ENCODE results near the gene EPHA3. TPM values are rescaled to one million over a fixed set of nuclear protein-coding genes. Genes with fewer than 3 reads are reported as not detected.

EPHA3 gene
- total RNA-seq, 1 experiment from 2014 or later = not detected

GRCh38 chr3:89395996-89396395 lies 288.6 kb downstream of the EPHA3 start:
- Mint-ChIP-seq H3K4me3 (ENCODE audit: unreplicated experiment) (no peak overlapping the region), H3K36me3 (ENCODE audit: insufficient read depth, unreplicated experiment) (no peaks in the 10 kb centered on the region), H3K27me3 (ENCODE audit: insufficient read depth, unreplicated experiment) (peaks cover 23% of the 10 kb centered on the region), H3K9me3 (ENCODE audit: unreplicated experiment) (no peaks in the 10 kb centered on the region), H3K27ac (ENCODE audit: low read depth, unreplicated experiment) (no peak overlapping the region), H3K4me1 (ENCODE audit: insufficient read depth, unreplicated experiment) (no peaks in the 10 kb centered on the region)
- no peak for TF ChIP-seq CTCF (IDR thresholded peaks at IDR 0.05; ENCODE audit: unreplicated experiment)
- ChIA-PET POLR2A (no interaction called here), CTCF (interaction anchor here (1.0 kb wide), 1 partner anchor 254 kb away, joined by 3 read pairs; no protein-coding TSS in a partner anchor)
- intact Hi-C loops (cut with micrococcal nuclease) = no loop called here
- no peak for DNase-seq (ENCODE audit: unreplicated experiment)
- BruUV-seq (replicated peaks) = no TSS peak

GRCh38 chr3:89402051-89402450 lies 294.6 kb downstream of the EPHA3 start:
- BruUV-seq (replicated peaks) = no TSS peak
- DNase-seq (ENCODE audit: unreplicated experiment) = no peak
- intact Hi-C loops (cut with micrococcal nuclease) = loop anchor here (10.0 kb wide), 1 partner anchor 693 kb away; no protein-coding TSS in a partner anchor
- no peaks in the 10 kb centered on the region for H3K36me3 Mint-ChIP-seq (ENCODE audit: insufficient read depth, unreplicated experiment)
- H3K27ac Mint-ChIP-seq (ENCODE audit: low read depth, unreplicated experiment) = no peak overlapping the region
- ChIA-PET POLR2A (interaction anchor here (1.0 kb wide), 1 partner anchor 9 kb away, joined by 3 read pairs; no protein-coding TSS in a partner anchor), CTCF (interaction anchor here (0.6 kb wide), 1 partner anchor 606 kb away, joined by 3 read pairs; no protein-coding TSS in a partner anchor)
- no peaks in the 10 kb centered on the region for H3K4me1 Mint-ChIP-seq (ENCODE audit: insufficient read depth, unreplicated experiment)
- no peaks in the 10 kb centered on the region for H3K9me3 Mint-ChIP-seq (ENCODE audit: unreplicated experiment)
- TF ChIP-seq CTCF (IDR thresholded peaks at IDR 0.05; ENCODE audit: unreplicated experiment) = no peak
- H3K27me3 Mint-ChIP-seq (ENCODE audit: insufficient read depth, unreplicated experiment) = peaks cover 70% of the 10 kb centered on the region
- no peak overlapping the region for H3K4me3 Mint-ChIP-seq (ENCODE audit: unreplicated experiment)

- DNase-seq (ENCODE audit: unreplicated experiment) = no peak
- Mint-ChIP-seq H3K36me3 (ENCODE audit: insufficient read depth, unreplicated experiment) (no peaks in the 10 kb centered on the region), H3K4me1 (ENCODE audit: insufficient read depth, unreplicated experiment) (no peaks in the 10 kb centered on the region), H3K4me3 (ENCODE audit: unreplicated experiment) (no peak overlapping the region), H3K9me3 (ENCODE audit: unreplicated experiment) (no peaks in the 10 kb centered on the region), H3K27ac (ENCODE audit: low read depth, unreplicated experiment) (no peak overlapping the region), H3K27me3 (ENCODE audit: insufficient read depth, unreplicated experiment) (peaks cover 96% of the 10 kb centered on the region)
- intact Hi-C loops (cut with micrococcal nuclease) = loop anchor here (10.0 kb wide), 1 partner anchor 690 kb away; no protein-coding TSS in a partner anchor
- POLR2A ChIA-PET = no interaction called here
- no TSS peak for BruUV-seq (replicated peaks)
- no peak for TF ChIP-seq CTCF (IDR thresholded peaks at IDR 0.05; ENCODE audit: unreplicated experiment)
- CTCF ChIA-PET = no interaction called here
These were observed 297.8 kb downstream of the EPHA3 start for GRCh38 chr3:89405176-89405575.

- ChIA-PET POLR2A (no interaction called here), CTCF (no interaction called here)
- no peak for TF ChIP-seq CTCF (IDR thresholded peaks at IDR 0.05; ENCODE audit: unreplicated experiment)
- no peak overlapping the region for H3K4me3 Mint-ChIP-seq (ENCODE audit: unreplicated experiment)
- no peaks in the 10 kb centered on the region for H3K9me3 Mint-ChIP-seq (ENCODE audit: unreplicated experiment)
- H3K27ac Mint-ChIP-seq (ENCODE audit: low read depth, unreplicated experiment) = no peak overlapping the region
- no TSS peak for BruUV-seq (replicated peaks)
- H3K4me1 Mint-ChIP-seq (ENCODE audit: insufficient read depth, unreplicated experiment) = no peaks in the 10 kb centered on the region
- H3K27me3 Mint-ChIP-seq (ENCODE audit: insufficient read depth, unreplicated experiment) = peaks cover 96% of the 10 kb centered on the region
- H3K36me3 Mint-ChIP-seq (ENCODE audit: insufficient read depth, unreplicated experiment) = no peaks in the 10 kb centered on the region
- no peak for DNase-seq (ENCODE audit: unreplicated experiment)
- intact Hi-C loops (cut with micrococcal nuclease) = loop anchor here (10.0 kb wide), 1 partner anchor 689 kb away; no protein-coding TSS in a partner anchor
These were observed 298.2 kb downstream of the EPHA3 start for GRCh38 chr3:89405593-89405992.
